T-helper 2 cell (primary cell): Measurements from ENCODE around the gene RPA1.

Experiments used
- DNase-seq, 5 experiments: peaks; one replicate each; pipeline versions ENCODE4 v3.0.0 to v3.0.0-alpha.2; 2012 to 2022

RPA1 gene

DNA sequence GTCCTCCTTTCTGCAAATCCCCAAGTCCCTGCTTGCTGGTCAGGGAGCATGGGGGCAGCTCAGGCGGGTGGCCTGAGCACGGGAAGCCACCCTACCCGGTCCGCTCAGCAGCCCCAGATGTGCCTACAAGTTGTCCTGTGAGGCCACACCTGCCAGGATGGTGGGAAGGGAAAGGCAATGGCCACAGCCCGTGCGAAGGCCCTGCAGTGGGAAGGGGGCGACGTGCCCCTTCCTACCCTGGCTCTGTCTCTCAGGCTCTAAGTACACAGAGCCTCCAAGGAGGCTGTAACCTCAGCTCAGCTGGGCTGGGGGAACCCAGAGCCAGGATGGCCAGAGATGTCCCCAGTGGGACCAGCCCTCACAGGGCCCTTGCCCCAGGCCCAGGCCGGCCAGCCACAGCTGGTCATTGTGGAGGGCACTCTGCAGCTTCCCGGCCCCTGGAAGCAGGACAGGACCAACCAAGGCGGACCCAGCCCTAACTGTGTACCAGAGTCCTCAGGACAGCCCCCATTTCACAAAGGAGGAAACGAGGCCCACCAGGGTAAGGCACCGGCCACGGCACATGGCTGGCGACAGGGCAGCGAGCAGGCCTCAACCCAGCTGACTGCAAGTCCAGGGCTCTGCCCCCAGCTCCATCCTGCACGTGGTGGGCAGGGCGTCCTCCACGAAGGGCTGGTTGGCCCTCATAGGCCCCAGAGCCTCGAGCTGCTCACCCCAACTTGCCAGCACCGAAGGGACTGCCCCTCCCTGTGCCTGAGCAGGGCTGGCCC is 113.0 kb downstream of the RPA1 start:
- no peak for DNase-seq

DNA sequence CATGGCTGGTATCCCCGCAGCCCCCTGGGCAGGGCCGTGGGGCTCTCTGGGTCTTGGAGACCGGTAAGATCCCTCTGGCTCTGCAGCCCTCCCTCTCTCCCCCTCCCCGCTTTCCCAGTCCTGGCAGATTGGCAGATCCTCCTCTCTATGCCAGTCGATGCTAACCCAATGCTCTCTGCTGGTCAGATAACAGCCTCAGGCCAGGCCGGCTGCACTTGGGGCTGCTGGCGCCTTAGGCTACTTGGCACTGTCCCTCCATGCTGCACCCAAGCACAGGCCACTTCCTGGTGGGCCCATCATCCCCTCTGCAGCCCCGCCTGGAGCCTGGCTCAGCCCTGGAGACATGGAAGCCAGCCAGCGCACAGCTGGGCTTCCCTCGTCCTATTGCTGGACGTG is 113.6 kb downstream of the RPA1 start:
- DNase-seq = no peak

DNA sequence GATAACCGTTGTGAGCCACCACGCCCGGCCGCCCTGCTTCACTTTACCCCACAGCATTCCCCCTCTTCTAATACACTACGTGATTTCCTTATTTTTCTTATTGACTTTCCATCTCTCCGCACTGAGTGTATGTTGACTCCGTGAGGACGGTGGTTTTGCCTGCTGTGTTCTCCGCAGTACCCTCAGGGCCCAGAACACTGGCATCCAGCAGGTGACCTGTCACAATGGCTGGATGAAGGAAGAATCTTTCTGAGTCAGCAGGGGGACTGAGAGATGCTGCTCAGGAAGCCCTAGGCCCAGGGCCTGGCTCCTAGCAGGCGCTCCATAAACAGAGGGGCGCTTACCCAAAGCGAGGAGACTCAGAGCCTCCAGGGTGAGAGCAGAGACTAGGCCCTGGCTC is 115.8 kb downstream of the RPA1 start:
- DNase-seq = no peak

DNA sequence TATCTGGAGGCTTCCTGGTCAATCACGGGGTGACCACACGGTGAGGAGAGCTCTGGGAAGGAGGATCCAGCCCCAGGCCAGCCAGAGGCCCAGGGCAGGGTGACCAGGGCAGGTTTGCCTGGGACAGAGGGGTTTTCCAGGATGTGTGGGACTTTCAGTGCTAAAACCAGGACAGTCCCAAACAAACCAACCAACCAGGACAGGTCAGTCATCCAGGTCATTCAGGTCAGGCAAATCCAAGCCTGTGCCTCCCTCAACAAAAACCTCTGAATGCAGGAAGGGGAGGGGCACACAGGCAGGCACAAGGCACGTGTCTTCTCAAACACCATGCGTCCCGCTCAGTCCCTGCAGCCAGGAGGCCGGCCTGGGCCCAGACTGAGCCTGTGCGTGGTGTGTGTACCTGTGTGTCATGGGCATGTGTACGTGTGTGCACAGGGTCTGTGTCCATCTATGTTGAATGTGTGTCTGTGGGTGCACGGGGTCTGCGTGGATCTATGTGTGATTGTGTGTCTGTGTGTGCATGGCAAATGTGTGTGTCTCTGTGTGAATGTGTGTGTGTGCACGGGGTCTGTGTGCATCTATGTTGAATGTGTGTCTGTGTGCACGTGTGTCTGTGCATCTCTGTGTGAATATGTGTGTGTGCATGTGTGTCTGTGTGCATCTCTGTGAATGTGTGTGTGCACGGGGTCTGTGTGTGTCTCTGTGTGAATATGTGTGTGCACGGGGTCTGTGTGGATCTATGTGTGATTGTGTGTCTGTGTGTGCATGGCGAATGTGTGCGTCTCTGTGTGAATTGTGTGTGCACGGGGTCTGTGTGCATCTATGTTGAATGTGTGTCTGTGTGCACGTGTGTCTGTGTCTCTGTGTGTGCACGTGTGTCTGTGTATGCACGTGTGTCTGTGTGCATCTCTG is 116.5 kb downstream of the RPA1 start:
- DNase-seq = no peak

DNA sequence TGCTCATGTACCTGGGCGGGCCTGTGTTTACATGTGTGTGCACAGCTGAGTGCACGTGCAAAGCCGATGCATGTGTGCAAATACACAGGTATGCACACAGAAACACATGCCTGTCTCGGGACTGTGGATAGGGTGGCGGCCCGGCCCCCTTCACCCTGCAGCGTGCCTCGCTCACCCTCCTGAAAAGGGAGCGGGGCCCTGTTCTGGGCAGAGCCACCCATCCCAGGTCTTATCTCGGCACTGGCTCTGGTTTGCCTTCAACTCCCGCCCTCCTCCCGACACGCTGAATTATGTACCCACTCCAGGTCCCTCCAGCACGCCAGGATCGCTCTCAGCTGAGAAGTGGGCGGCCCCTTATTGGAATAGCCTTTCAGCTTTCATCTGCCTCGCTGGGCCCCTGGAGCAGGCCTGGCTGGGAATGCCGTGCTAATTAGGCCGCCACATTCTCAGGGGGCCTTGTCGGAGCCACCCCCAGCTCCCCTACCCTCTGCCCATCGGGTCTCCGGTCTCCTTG is 117.5 kb downstream of the RPA1 start:
- DNase-seq = no peak

DNA sequence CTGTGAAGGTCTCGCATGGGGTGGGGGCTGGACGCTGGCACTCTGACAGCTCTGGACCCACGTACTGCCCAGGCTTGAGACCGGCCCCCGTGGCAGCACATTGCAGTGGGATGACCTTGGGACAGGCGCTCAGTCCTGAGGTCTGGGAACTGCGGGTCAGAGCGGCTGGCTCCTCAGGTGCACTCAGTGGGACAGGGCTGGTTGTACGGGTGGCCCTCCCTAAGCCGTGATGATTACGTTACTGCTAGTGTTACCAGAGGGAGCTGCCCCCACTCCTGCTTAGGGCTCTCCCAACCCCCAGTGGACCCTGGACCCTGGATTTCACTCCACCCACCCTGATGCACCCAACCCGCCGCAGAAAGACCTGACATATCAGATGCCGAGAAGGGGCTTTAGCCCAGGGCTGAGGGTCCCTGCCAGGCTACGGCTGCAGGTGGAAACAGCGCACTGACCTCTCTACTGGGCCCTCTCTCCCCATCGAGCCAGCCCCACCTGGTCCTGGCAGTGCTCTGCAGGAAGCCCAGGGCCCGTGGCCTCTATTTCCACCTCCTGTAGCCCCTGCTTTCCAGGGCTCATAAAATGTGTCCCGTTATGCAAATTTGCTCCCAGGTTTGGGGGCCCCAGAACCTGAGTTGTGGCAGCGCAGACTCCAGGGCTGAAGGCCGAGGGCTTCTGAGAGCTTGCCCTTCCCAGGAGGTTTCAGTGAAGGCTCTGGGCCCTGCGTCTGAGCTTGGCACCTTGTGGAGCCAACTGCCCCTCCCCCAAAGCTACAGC is 118.1 kb downstream of the RPA1 start:
- DNase-seq = no peak

DNA sequence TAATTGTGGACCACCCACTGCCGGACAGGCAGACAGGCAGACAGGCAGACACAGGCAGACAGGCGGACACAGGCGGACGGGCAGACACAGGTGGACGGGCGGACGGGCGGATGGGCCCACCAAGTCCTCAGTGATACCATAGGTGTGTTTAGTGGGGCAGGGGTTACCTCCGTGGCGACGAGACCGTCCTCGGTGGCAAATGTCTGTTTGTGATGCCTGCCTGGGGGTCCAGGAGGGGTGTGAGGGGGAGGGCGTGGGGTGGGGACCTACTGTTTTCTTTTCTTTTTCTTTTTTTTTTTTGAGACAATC is 118.7 kb downstream of the RPA1 start:
- DNase-seq = no peak
